HEK293 (cell line): ENCODE measurements around the gene IGSF3.

ENCODE experiments used
- ATF2 ChIP-seq: fragments of 450-650 bp; formaldehyde crosslinking; IDR thresholded peaks from 2 replicates; pipeline ENCODE4 v1.5.1; 2016; ENCODE audit warnings: missing biosample characterization, missing genetic modification characterization, low read depth
- CTCF ChIP-seq: fragments of 450-650 bp; formaldehyde crosslinking; IDR thresholded peaks from 2 replicates; pipeline ENCODE4 v1.5.1; 2016; ENCODE audit warnings: missing biosample characterization, missing genetic modification characterization
- OSR2 ChIP-seq: fragments of 450-650 bp; formaldehyde crosslinking; IDR thresholded peaks from 2 replicates; pipeline ENCODE4 v1.5.1; 2016; ENCODE audit warnings: missing biosample characterization, missing genetic modification characterization
- SETDB1 ChIP-seq: IDR thresholded peaks from one replicate; pipeline ENCODE4 v1.6.1; 2017; ENCODE audit warnings: mild to moderate bottlenecking, low read length, moderate library complexity, mixed read lengths; ENCODE audit not compliant: insufficient read length
- SP3 ChIP-seq: fragments of 450-650 bp; formaldehyde crosslinking; IDR thresholded peaks from 2 replicates; pipeline ENCODE4 v1.5.1; 2016; ENCODE audit warnings: missing biosample characterization, missing genetic modification characterization
- ZNF202 ChIP-seq: fragments of 450-650 bp; formaldehyde crosslinking; IDR thresholded peaks from 2 replicates; pipeline ENCODE4 v1.5.1; 2016; ENCODE audit warnings: missing biosample characterization, missing genetic modification characterization, borderline replicate concordance
- ZNF341 ChIP-seq: fragments of 450-650 bp; formaldehyde crosslinking; IDR thresholded peaks from 2 replicates; pipeline ENCODE4; 2016; ENCODE audit warnings: low read depth, missing biosample characterization, missing genetic modification characterization
- ZNF629 ChIP-seq: fragments of 450-650 bp; formaldehyde crosslinking; IDR thresholded peaks from 2 replicates; pipeline ENCODE4 v1.5.1; 2017; ENCODE audit warnings: missing biosample characterization, missing genetic modification characterization

- TF ChIP-seq ZNF202 (tag by site-specific recombination) (no peak), CTCF (tag by site-specific recombination) (no peak), ZNF629 (no peak), ATF2 (tag by site-specific recombination) (no peak), OSR2 (tag by site-specific recombination) (no peak), ZNF341 (tag by site-specific recombination) (no peak), SETDB1 (no peak), SP3 (tag by site-specific recombination) (no peak)
Observed at GRCh38 chr1:116671912-116672311, 4.4 kb upstream of the IGSF3 start.
